DOHH2 (cell line): ENCODE results near the gene TXNDC9.

Source experiments
- H3F3A ChIP-seq: fragments of 200-600 bp; sonication (generic), shearing (Covaris generic); 2 replicates; pipeline ENCODE4 v1.6.0; 2016; ENCODE audit warnings: antibody characterized with exemption, mild to moderate bottlenecking; ENCODE audit not compliant: control insufficient read depth, insufficient read depth
- H3K27ac ChIP-seq: fragments of 200-600 bp; sonication (generic); 2 replicates; pipeline ENCODE4 v1.5.1; 2014; ENCODE audit warnings: low read depth, mild to moderate bottlenecking, low read length, moderate library complexity
- H3K27me3 ChIP-seq: fragments of 200-600 bp; sonication (generic); 2 replicates; pipeline ENCODE4 v1.6.1; 2014; ENCODE audit warnings: mild to moderate bottlenecking, low read length, mixed read lengths; ENCODE audit not compliant: control insufficient read depth
- H3K36me3 ChIP-seq: fragments of 200-600 bp; sonication (generic); 2 replicates; pipeline ENCODE4 v1.6.1; 2014; ENCODE audit warnings: mild to moderate bottlenecking, low read length, moderate library complexity, mixed read lengths; ENCODE audit not compliant: control insufficient read depth
- H3K4me1 ChIP-seq: fragments of 200-600 bp; sonication (generic); 2 replicates; pipeline ENCODE4 v1.6.1; 2014; ENCODE audit warnings: mild to moderate bottlenecking, low read length, mixed read lengths; ENCODE audit not compliant: control insufficient read depth
- H3K4me2 ChIP-seq: fragments of 200-600 bp; sonication (generic); 2 replicates; pipeline ENCODE4 v1.6.0; 2014; ENCODE audit warnings: mild to moderate bottlenecking, low read length, moderate library complexity
- H3K4me3 ChIP-seq: fragments of 200-600 bp; sonication (generic); 2 replicates; pipeline ENCODE4 v1.5.1; 2014; ENCODE audit warnings: mild to moderate bottlenecking, low read length, mixed read lengths
- H3K79me2 ChIP-seq: fragments of 200-600 bp; sonication (generic); 2 replicates; pipeline ENCODE4 v1.6.1; 2014; ENCODE audit warnings: mild to moderate bottlenecking, low read length, mixed read lengths; ENCODE audit not compliant: control insufficient read depth
- H3K9me2 ChIP-seq: fragments of 200-600 bp; sonication (generic); replicated peaks from 2 replicates; pipeline ENCODE4 v1.6.1; 2014; ENCODE audit warnings: mild to moderate bottlenecking, low read length, mixed read lengths; ENCODE audit not compliant: control insufficient read depth
- H3K9me3 ChIP-seq: fragments of 200-600 bp; sonication (generic); 2 replicates; pipeline ENCODE4 v1.6.1; 2014; ENCODE audit warnings: antibody characterized with exemption, low read length, mixed read lengths; ENCODE audit not compliant: control insufficient read depth, insufficient read depth
- H4K20me1 ChIP-seq: fragments of 200-600 bp; sonication (generic); 2 replicates; pipeline ENCODE4 v1.6.0; 2014; ENCODE audit warnings: low read depth, mild to moderate bottlenecking, antibody characterized with exemption, low read length, moderate library complexity; ENCODE audit not compliant: control insufficient read depth, insufficient read depth
- CTCF ChIP-seq: fragments of 200-600 bp; sonication (generic); IDR thresholded peaks from one replicate; pipeline ENCODE4 v1.5.1; 2014; ENCODE audit warnings: antibody characterized with exemption, mild to moderate bottlenecking, low read depth, low read length; ENCODE audit not compliant: poor library complexity, severe bottlenecking
- EZH2phosphoT487 ChIP-seq: fragments of 200-600 bp; sonication (generic); IDR thresholded peaks from 2 replicates; pipeline ENCODE4 v1.6.1; 2017; ENCODE audit warnings: borderline replicate concordance, mild to moderate bottlenecking, antibody characterized with exemption, low read length, moderate library complexity, mixed read lengths

The TXNDC9 gene

GRCh38 chr2:99299580-99299979, 36.6 kb downstream of the TXNDC9 start:
- Histone ChIP-seq H3K4me2 (no peak overlapping the region), H3F3A (no peaks in the 10 kb centered on the region), H3K79me2 (no peaks in the 10 kb centered on the region), H3K27me3 (no peaks in the 10 kb centered on the region), H3K27ac (no peak overlapping the region), H3K4me1 (no peaks in the 10 kb centered on the region), H3K9me3 (no peaks in the 10 kb centered on the region), H3K36me3 (no peaks in the 10 kb centered on the region), H3K9me2 (no peaks in the 10 kb centered on the region), H3K4me3 (no peak overlapping the region), H4K20me1 (no peaks in the 10 kb centered on the region)
- TF ChIP-seq CTCF (no peak), EZH2phosphoT487 (no peak)

- Histone ChIP-seq H4K20me1 (no peaks in the 10 kb centered on the region), H3K4me2 (no peak overlapping the region), H3K4me3 (no peak overlapping the region), H3F3A (no peaks in the 10 kb centered on the region), H3K27me3 (no peaks in the 10 kb centered on the region), H3K9me2 (no peaks in the 10 kb centered on the region), H3K79me2 (no peaks in the 10 kb centered on the region), H3K36me3 (no peaks in the 10 kb centered on the region), H3K9me3 (no peaks in the 10 kb centered on the region), H3K4me1 (no peaks in the 10 kb centered on the region), H3K27ac (no peak overlapping the region)
- TF ChIP-seq EZH2phosphoT487 (no peak), CTCF (no peak)
Measured at GRCh38 chr2:99297994-99298393, 38.1 kb downstream of the TXNDC9 start.

GRCh38 chr2:99285526-99285925, 50.6 kb downstream of the TXNDC9 start:
- Histone ChIP-seq H3K36me3 (no peaks in the 10 kb centered on the region), H3K4me2 (no peak overlapping the region), H3K79me2 (no peaks in the 10 kb centered on the region), H3F3A (no peaks in the 10 kb centered on the region), H3K9me2 (no peaks in the 10 kb centered on the region), H3K9me3 (no peaks in the 10 kb centered on the region; the same call in 1 of the 2 replicates), H3K27ac (no peak overlapping the region), H4K20me1 (no peaks in the 10 kb centered on the region), H3K27me3 (no peaks in the 10 kb centered on the region), H3K4me1 (no peaks in the 10 kb centered on the region), H3K4me3 (no peak overlapping the region)
- no peak for TF ChIP-seq CTCF
- TF ChIP-seq EZH2phosphoT487, result no peak
